HG03442 (cell line): ENCODE data around the gene TAF4B.
A peak's percentile ranks its signal among the peaks of the same experiment; 100 is the strongest.
"Not testable (repeated sequence)": the region's sequence is repeated elsewhere in the genome, so short reads cannot be mapped to it uniquely, and the experiment has no call there.

Experiments
- ATAC-seq: cut with Tn5 transposase; IDR thresholded peaks from one replicate; pipeline ENCODE4 v1.9.1; 2021; ENCODE audit warnings: mild to moderate bottlenecking, moderate library complexity; ENCODE audit not compliant: unreplicated experiment

Gene TAF4B

DNA sequence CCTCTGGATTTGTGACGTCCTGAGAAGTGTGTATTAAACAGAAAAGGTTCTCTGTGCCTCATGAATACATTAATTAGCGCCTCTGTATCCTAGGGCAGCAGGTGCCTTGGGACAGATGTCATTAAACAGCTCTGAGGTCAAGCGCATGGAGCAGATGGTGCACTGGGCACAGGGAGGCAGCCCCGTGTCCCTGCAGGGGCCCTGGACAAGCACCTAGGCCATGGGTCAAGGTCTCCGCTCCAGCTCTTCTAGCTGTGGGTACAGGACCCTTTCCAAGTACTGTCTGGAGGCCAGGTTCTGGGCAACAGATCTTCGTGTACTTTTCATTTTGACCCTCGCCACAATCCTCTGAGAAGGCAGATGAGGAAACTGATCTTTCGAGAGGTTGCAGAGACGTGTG lies 195.7 kb downstream of the TAF4B start:
- no peak for ATAC-seq

DNA sequence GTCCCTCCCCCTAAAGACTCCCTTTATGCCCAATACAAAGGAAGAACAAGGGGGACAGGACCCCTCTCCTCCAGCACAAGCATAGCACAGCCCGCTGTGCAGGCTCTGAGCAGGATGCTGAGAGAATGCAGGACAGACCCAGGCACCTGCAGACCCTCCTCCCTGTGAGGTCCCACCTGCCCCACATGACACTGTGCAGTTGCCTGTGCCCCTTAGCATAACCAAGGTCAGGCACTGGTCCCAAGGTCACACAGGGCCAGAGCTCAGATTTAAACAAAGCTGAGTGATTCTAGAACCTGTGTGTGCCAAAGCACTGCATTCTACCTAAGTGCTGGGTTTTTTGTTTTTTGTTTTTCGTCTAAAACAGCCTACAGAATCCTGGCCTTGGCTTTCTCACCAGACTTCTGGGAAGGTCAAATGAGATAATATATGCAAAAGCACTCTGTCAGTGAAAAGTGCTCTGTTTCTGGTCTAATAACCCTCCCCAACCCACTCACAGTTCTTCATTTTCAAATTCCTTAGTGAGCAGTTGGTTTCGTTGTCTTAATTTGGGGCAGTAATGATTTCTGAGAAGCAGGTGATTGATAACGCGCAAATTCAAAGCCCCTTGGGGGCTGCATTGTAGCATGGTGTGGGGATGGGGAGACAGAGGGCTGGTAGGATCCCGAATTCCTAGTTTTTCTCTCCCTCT lies 196.4 kb downstream of the TAF4B start:
- peak; percentile 73 for ATAC-seq

DNA sequence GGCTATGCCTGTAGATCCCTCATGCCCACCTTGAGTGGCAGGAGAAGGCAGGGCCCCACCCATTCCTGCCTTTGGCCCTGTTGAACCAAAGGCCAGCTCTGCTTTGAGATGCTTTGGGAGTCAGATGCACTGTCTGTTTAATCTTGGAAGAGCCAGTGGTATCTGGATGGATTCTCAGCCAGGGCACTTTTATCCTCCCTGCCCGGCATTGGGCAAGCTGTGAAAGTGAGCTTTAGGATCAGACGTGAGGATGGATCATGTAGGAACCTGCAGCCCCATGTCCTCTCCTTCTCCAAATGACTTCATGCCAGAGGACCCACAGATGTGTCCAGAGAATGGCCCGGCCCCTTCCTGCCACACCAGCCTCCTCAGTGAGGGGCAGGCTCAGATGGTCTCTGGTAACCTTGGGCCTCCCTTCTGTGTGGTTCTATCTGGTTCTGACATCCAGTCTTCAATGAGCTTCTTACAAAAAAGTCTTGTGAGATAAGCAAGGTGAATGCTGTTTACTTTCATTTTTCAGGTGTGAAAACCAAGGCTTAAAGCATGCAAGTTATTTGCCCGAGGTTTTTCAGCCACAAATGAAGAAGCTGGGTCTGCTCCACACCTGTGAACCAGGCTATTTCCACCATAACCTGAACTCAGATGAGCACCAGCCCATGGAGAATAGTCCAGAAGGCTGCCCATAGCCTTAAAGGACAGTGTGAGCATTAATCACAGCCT lies 198.3 kb downstream of the TAF4B start:
- ATAC-seq: no peak

GRCh38 chr18:26425148-26425531 lies 198.9 kb downstream of the TAF4B start:
- no peak for ATAC-seq

GRCh38 chr18:26429535-26430226 lies 203.4 kb downstream of the TAF4B start:
- ATAC-seq: no peak

DNA sequence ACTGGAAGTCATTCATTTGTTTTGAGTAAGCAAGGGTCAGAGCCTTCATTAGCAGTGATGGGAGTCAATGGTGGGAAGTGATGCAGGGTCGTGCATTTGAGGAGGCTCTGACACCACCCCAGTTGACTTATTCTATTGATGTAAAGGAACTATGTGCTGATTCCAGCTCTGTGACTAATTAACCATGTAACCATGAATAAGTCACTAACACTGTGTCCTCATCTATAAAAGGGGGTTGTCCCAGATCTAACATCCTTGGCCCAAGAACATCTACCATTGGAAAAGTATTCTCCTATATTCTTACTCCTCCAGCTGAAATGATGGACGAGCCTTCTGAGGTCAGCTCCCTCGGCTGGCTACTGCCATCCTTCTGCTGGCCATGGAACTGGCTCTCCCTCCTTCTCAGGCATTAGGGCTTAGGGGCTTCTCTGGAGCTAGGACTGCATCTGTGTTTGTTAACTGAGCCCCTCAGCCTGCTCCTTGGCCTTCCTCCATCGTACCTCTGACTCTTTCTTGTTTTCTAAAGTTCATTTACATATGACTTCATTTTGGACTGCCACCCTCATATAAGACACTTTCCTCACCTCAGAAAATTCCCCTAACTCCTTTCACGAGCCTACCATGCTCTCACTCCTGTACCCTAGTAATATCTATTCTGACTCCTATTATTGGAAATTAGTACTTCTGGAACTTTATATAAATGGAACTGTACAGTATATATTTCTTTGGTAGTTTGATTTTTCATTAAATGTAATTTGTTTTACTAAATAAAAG lies 206.6 kb downstream of the TAF4B start:
- peak; percentile 72 for ATAC-seq

- no peak for ATAC-seq
Measured at GRCh38 chr18:26434887-26435286, 208.6 kb downstream of the TAF4B start.

DNA sequence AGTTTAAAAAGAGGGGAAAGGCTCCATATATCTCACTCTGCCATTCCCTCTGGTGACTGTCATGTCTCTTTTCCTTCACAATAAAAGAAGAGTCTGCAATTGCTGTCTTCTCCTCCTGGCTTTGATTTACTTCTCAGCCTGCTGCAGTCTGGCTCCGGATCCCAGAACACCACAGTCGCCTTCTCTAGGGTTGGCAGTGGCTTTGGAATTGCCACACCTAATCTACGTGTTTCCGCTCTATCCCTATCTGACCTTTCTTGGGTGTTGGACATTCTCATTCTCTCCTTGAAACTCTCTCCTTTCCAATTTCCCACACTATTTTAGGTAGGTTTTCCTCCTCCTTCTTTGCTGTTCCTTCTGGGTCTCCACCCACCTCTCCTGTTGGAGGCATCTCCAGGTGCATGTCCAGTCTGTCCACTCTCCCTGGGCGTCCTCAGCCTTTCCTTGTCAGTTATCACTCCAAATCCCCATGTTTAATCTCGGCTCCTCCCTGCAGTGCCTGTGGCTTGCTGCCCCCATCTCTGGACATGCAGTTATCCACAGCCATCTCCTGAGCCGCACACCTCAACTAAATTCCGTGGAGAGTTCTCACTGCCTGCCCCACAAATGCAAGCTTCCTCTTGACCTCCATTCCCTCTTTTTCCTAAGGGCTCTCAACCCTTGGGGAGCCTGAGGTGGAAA lies 209.3 kb downstream of the TAF4B start:
- ATAC-seq: no peak

- ATAC-seq: no peak
Measured at GRCh38 chr18:26436176-26437051, 210.2 kb downstream of the TAF4B start.

- not testable (repeated sequence) for ATAC-seq
Measured at GRCh38 chr18:26437634-26438033, 211.4 kb downstream of the TAF4B start.

- peak; percentile 100 for ATAC-seq
Measured at GRCh38 chr18:26438980-26439379, 212.7 kb downstream of the TAF4B start.

GRCh38 chr18:26439537-26439936 lies 213.3 kb downstream of the TAF4B start:
- no peak for ATAC-seq

DNA sequence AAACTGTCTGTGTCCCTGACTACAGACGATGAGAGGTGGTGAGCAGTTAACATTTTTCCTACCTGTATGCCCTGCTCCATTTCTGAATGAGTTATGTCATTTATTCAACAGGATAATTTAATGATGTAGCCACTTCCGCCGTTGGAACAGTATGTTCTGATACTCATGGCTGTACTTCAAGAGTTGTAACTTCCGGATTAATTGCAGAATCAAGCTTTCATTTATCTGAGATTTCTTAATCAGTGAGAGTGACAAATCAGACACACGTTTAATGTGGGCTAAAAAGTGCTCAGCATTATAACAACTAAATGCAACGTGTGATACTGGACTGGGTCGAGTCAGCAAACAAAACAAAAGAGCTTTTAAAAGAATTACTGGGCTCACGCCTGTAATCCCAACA lies 214.4 kb downstream of the TAF4B start:
- no peak for ATAC-seq
